Nephron (organoid): ENCODE data around the gene CSTB.

Source experiments
- H3K27ac Mint-ChIP-seq, 3 experiments: 2 replicates each; pipeline ENCODE4 v1.8.0; 2020; ENCODE audit warnings: mixed read lengths in 3 of 3, mild to moderate bottlenecking in 2 of 3, moderate library complexity in 1 of 3
- H3K27me3 Mint-ChIP-seq: 2 replicates; pipeline ENCODE4 v1.8.0; 2021; ENCODE audit warnings: low read depth, mild to moderate bottlenecking, moderate library complexity, mixed read lengths
- H3K36me3 Mint-ChIP-seq: 2 replicates; pipeline ENCODE4 v1.8.0; 2020; ENCODE audit warnings: low read depth, mixed read lengths
- H3K4me1 Mint-ChIP-seq: 2 replicates; pipeline ENCODE4 v1.8.0; 2020; ENCODE audit warnings: mixed read lengths
- H3K4me3 Mint-ChIP-seq, 3 experiments: 2 replicates each; pipeline ENCODE4 v1.8.0; 2020; ENCODE audit warnings: mild to moderate bottlenecking in 3 of 3, mixed read lengths in 3 of 3, moderate library complexity in 2 of 3
- H3K9me3 Mint-ChIP-seq: 2 replicates; pipeline ENCODE4 v1.8.0; 2020; ENCODE audit warnings: mixed read lengths
- TF ChIP-seq, protein P1 (sequence below), 3 experiments: fragments of 200-600 bp; sonication (generic); IDR thresholded peaks; one replicate each; pipeline ENCODE4 v1.5.0; 2021; ENCODE audit warnings: antibody characterized with exemption in 3 of 3; ENCODE audit not compliant: unreplicated experiment in 3 of 3

CSTB gene

DNA sequence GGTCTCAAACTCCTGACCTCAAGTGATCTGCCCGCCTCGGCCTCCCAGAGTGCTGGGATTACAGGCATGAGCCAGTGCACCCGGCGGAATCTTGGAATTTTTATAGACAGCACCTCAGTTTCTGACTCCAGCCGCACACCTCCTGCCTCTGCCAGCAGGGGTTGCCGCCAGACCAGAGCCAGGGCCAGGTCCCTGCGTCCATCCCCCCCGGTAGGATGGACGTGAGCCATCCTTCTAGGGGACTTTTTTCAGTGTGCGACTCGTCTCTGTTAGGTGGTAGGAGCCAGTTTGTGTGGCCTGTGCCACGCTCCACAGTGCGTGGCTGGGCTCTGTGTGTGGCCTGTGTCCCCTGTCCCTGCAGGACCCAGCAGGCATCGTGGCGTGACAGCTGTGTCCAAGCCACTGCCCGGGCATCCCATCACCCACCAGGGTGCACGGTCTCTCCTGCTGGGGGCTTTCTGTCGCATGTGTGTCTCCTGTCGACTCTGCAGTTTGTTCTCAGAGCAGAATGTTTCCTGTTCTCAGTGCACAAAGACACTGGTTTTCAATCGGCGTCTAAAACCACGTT lies 15.6 kb downstream of the CSTB start:
- peak overlapping the region in 1 of 3 experiments; percentile 40 for H3K27ac Mint-ChIP-seq
- peak overlapping the region in 1 of 3 experiments; percentile 14 for H3K4me3 Mint-ChIP-seq

DNA sequence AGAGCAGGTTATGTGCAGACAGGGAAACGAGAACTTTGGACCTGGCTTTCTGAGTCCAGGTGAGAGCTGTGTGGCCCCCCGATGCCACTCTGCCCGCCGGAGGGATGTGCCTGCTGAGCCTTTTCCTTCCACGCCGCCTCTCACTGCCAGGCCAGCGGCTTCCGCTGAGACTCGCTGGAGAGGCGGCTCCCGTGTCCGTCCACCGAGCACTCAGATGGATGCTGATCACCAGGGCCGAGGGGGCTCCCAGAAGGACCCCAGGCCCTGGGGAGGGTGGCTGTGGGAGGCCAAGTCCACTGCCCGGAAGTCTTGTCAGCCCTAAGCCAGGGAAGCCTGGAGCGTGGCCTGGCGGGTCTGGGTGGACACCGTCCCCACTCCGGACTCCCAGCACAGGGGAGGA lies 16.5 kb downstream of the CSTB start:
- TF ChIP-seq, protein P1, sequence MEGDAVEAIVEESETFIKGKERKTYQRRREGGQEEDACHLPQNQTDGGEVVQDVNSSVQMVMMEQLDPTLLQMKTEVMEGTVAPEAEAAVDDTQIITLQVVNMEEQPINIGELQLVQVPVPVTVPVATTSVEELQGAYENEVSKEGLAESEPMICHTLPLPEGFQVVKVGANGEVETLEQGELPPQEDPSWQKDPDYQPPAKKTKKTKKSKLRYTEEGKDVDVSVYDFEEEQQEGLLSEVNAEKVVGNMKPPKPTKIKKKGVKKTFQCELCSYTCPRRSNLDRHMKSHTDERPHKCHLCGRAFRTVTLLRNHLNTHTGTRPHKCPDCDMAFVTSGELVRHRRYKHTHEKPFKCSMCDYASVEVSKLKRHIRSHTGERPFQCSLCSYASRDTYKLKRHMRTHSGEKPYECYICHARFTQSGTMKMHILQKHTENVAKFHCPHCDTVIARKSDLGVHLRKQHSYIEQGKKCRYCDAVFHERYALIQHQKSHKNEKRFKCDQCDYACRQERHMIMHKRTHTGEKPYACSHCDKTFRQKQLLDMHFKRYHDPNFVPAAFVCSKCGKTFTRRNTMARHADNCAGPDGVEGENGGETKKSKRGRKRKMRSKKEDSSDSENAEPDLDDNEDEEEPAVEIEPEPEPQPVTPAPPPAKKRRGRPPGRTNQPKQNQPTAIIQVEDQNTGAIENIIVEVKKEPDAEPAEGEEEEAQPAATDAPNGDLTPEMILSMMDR (IDR thresholded peaks at IDR 0.05; ENCODE audit: unreplicated experiment in 3 of 3): no peak
- peaks cover 20% of the 10 kb centered on the region for H3K36me3 Mint-ChIP-seq
- H3K9me3 Mint-ChIP-seq: no peaks in the 10 kb centered on the region

More for the DNA sequence above, 15.6 kb downstream of the CSTB start:
- Mint-ChIP-seq H3K4me1 (peaks cover 22% of the 10 kb centered on the region), H3K36me3 (peaks cover 20% of the 10 kb centered on the region), H3K27me3 (no peaks in the 10 kb centered on the region), H3K9me3 (no peaks in the 10 kb centered on the region)
- TF ChIP-seq, protein P1 (IDR thresholded peaks at IDR 0.05; ENCODE audit: unreplicated experiment in 3 of 3): no peak

DNA sequence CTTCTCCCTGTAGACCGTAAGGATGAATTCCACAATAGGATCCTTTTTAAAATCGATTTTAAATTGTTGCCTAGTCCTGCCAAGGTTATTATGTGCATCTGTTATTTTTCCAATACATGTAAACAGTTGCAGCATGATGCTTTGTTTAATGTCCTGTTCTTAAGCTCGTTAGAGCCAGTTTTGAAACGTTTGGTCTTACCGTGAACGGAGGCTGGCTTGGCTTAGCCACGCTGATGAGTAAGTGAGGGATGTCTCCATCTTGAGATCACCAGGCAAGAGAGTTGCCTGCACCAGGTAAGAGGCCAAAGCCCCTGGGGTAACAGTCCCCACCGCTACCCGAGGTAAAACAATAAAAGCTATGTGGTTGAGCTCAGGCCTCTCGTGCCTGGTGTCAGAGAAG lies 17.3 kb downstream of the CSTB start:
- no peaks in the 10 kb centered on the region for H3K27me3 Mint-ChIP-seq
- peaks cover 25% of the 10 kb centered on the region for H3K36me3 Mint-ChIP-seq
- TF ChIP-seq, protein P1 (IDR thresholded peaks at IDR 0.05; ENCODE audit: unreplicated experiment in 3 of 3): no peak
- no peaks in the 10 kb centered on the region for H3K9me3 Mint-ChIP-seq
- H3K4me3 Mint-ChIP-seq: peak overlapping the region in 2 of 3 experiments; percentile 77 to 84
- H3K4me1 Mint-ChIP-seq: peaks cover 22% of the 10 kb centered on the region
- H3K27ac Mint-ChIP-seq: peak overlapping the region; percentile 97 to 100 (median 100)

More for the DNA sequence above, 16.5 kb downstream of the CSTB start:
- peak overlapping the region in 1 of 3 experiments; percentile 16 for H3K4me3 Mint-ChIP-seq
- H3K4me1 Mint-ChIP-seq: peaks cover 22% of the 10 kb centered on the region
- H3K27ac Mint-ChIP-seq: peak overlapping the region in 2 of 3 experiments; percentile 73 to 100
- H3K27me3 Mint-ChIP-seq: no peaks in the 10 kb centered on the region

DNA sequence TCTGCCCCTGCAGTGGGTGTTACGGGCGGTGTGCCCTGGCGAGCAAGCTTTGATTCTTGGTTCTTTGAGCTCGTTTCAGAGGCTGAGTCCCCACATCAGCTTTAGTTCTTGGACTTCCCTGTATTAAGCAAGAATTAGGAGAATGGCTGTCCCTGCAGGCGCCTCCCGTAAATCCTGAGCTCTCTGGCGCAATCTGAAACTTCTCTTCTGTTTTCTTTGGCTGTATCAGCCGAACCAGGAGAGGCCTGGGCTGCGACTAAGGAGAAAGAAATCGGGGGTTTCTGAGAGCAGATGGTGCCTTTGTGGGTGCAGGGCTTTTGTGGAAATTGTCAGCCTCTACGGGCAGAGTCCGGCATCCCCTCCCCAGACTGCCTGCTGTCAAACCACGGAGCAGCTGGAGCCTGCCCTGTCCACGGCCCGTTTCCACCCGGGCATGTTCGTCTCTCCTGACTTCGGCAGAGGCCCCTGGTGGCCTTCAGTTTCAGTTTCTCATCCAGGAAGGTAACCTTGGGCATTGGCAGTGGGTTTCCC lies 17.9 kb downstream of the CSTB start:
- H3K4me1 Mint-ChIP-seq: peaks cover 22% of the 10 kb centered on the region
- TF ChIP-seq, protein P1 (IDR thresholded peaks at IDR 0.05; ENCODE audit: unreplicated experiment in 3 of 3): no peak
- peaks cover 25% of the 10 kb centered on the region for H3K36me3 Mint-ChIP-seq
- no peaks in the 10 kb centered on the region for H3K9me3 Mint-ChIP-seq
- peak overlapping the region; percentile 97 to 100 (median 100) for H3K27ac Mint-ChIP-seq
- no peaks in the 10 kb centered on the region for H3K27me3 Mint-ChIP-seq
- peak overlapping the region; percentile 52 to 84 (median 77) for H3K4me3 Mint-ChIP-seq

DNA sequence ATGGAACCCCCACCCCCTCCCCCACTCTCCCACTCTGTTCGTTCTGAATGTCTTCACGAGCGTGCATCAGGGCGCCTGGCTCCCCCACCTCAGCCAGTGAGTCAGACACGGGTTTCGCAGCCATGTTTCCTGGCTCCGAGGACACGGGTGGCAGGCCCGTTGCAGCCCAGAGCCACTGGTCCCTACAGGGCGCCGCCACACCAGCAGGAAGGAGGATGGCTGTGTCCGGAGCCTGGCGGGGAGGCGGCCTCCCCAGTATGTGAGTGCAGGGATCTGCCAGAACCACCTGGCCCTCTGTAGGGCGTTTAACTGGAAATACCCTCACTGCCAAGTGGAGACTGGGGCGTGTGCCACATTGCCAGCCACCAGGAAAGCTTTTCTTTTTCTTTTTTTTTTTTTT lies 18.5 kb downstream of the CSTB start:
- Mint-ChIP-seq H3K36me3 (peaks cover 26% of the 10 kb centered on the region), H3K9me3 (no peaks in the 10 kb centered on the region), H3K27me3 (no peaks in the 10 kb centered on the region), H3K27ac (peak overlapping the region; percentile 97 to 100 (median 100)), H3K4me3 (peak overlapping the region in 2 of 3 experiments; percentile 77 to 84), H3K4me1 (peaks cover 22% of the 10 kb centered on the region)
- TF ChIP-seq, protein P1 (IDR thresholded peaks at IDR 0.05; ENCODE audit: unreplicated experiment in 3 of 3): no peak
